GM23248 (cell line): ENCODE measurements around the gene CAVIN2.

ENCODE experiments used
- EZH2 ChIP-seq: fragments of 200-600 bp; sonication (generic); IDR thresholded peaks from 2 replicates; pipeline ENCODE4 v1.6.1; 2018; ENCODE audit warnings: antibody characterized with exemption, mild to moderate bottlenecking; ENCODE audit not compliant: insufficient read depth, poor library complexity, severe bottlenecking
- EZH2phosphoT487 ChIP-seq: fragments of 200-600 bp; sonication (generic); IDR thresholded peaks from 2 replicates; pipeline ENCODE4 v1.6.1; 2018; ENCODE audit warnings: antibody characterized with exemption, moderate library complexity, mild to moderate bottlenecking, low read depth; ENCODE audit not compliant: insufficient read depth

DNA sequence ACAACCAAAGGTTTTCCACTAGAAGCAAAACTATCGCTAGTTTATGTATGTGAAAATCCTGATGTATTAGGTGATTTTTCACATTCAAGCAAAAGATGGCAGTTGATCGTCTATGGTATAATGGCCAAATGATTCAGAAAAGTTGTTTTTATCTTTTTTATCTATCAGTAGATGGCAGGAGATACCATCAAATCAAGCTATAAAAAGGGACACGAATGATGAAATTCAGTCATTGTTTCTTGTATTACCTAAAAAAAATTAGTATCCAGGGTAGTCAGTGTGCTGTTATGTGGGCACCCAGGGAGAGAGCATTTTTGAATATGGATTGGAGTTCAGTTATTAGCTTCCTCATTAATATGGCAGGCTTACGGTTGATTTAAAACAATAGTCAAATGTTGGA lies 22.9 kb upstream of the CAVIN2 start:
- no peak for TF ChIP-seq EZH2phosphoT487
- TF ChIP-seq EZH2 = no peak
